Caco-2 (cell line): ENCODE measurements around the gene RGSL1. TPM values are rescaled to one million over a fixed set of nuclear protein-coding genes. Genes with fewer than 3 reads are reported as not detected.

ENCODE experiments used
- BruUV-seq: library from RNA; stranded (reverse); fragments of 400-500 nt; replicated peaks from 2 replicates; lab custom pipeline; 2021; lab: Mats Ljungman, UMichigan
- CTCF ChIA-PET: fragments of 300-600 bp; sonication (Branson Sonifier 250); formaldehyde crosslinking; loops from one replicate; lab custom pipeline; 2022; ENCODE audit warnings: antibody characterized with exemption; lab: Charles Lee
- POLR2A ChIA-PET: fragments of 300-600 bp; sonication (Branson Sonifier 250); formaldehyde crosslinking; loops from one replicate; lab custom pipeline; 2022; ENCODE audit warnings: antibody characterized with exemption; lab: Charles Lee
- DNase-seq, 2 experiments: peaks; one replicate each; pipeline versions ENCODE4 v3.0.0 to v3.0.0-alpha.2; 2020 to 2022
- H3K27me3 ChIP-seq: replicated peaks from 2 replicates; pipeline ENCODE4 v1.6.0; 2011; ENCODE audit warnings: low read length; ENCODE audit not compliant: control insufficient read depth, insufficient read depth
- H3K36me3 ChIP-seq: 2 replicates; pipeline ENCODE4 v1.5.1; 2011; ENCODE audit warnings: low read length; ENCODE audit not compliant: control insufficient read depth, insufficient read depth
- H3K4me1 ChIP-seq: fragments of 250-450 bp; sonication (Bioruptor Pico); 2 replicates; pipeline ENCODE4 v1.5.1; 2020; ENCODE audit warnings: mild to moderate bottlenecking
- H3K4me3 ChIP-seq: 2 replicates; pipeline ENCODE4 v1.5.1; 2011; ENCODE audit warnings: low read depth, mild to moderate bottlenecking, control low read depth, low read length
- H3K9me3 ChIP-seq: fragments of 250-450 bp; sonication (Bioruptor Pico); 2 replicates; pipeline ENCODE4 v1.5.1; 2020; ENCODE audit warnings: mild to moderate bottlenecking, moderate library complexity
- H3K27ac Mint-ChIP-seq: one replicate; pipeline ENCODE4 v1.8.0; 2022; ENCODE audit warnings: mixed read lengths; ENCODE audit not compliant: unreplicated experiment
- H3K27me3 Mint-ChIP-seq: one replicate; pipeline ENCODE4 v1.8.0; 2022; ENCODE audit warnings: mixed read lengths; ENCODE audit not compliant: insufficient read depth, unreplicated experiment
- H3K36me3 Mint-ChIP-seq: one replicate; pipeline ENCODE4 v1.8.0; 2022; ENCODE audit warnings: mild to moderate bottlenecking, mixed read lengths; ENCODE audit not compliant: insufficient read depth, unreplicated experiment
- H3K4me1 Mint-ChIP-seq: one replicate; pipeline ENCODE4 v1.8.0; 2022; ENCODE audit warnings: low read depth, mixed read lengths; ENCODE audit not compliant: unreplicated experiment
- H3K4me3 Mint-ChIP-seq: one replicate; pipeline ENCODE4 v1.8.0; 2022; ENCODE audit warnings: mild to moderate bottlenecking, moderate library complexity, mixed read lengths; ENCODE audit not compliant: unreplicated experiment
- H3K9me3 Mint-ChIP-seq: one replicate; pipeline ENCODE4 v1.8.0; 2022; ENCODE audit warnings: mixed read lengths; ENCODE audit not compliant: unreplicated experiment
- CTCF ChIP-seq, 2 experiments: fragments of 200-600 bp in 1 of 2; IDR thresholded peaks; 1 replicate in 1 of 2; 2 replicates in 1 of 2; pipeline versions ENCODE4 v1.5.1 to v1.8.0; 2011 to 2022; ENCODE audit warnings: antibody characterized with exemption in 1 of 2, control low read depth in 1 of 2, inconsistent platforms in 1 of 2, low read depth in 1 of 2, low read length in 1 of 2, mild to moderate bottlenecking in 1 of 2, moderate library complexity in 1 of 2; ENCODE audit not compliant: insufficient read depth in 1 of 2, severe bottlenecking in 1 of 2, unreplicated experiment in 1 of 2
- intact Hi-C: fragments of 100-400 bp; cut with micrococcal nuclease; formaldehyde crosslinking; loops from one replicate; pipeline ENCODE4 v1.10.0; 2022; ENCODE audit not compliant: unreplicated experiment
- total RNA-seq: library from RNA; stranded (reverse); gene quantifications from 2 replicates; pipeline ENCODE4 v1.2.3, GENCODE V29; 2022

RGSL1 gene
- total RNA-seq, 1 experiment from 2014 or later: not detected

- Histone ChIP-seq H3K27me3 (no peaks in the 10 kb centered on the region), H3K4me3 (no peak overlapping the region), H3K4me1 (no peaks in the 10 kb centered on the region), H3K36me3 (no peaks in the 10 kb centered on the region), H3K9me3 (peaks cover 10% of the 10 kb centered on the region; the same call in 1 of the 2 replicates)
- intact Hi-C loops: no loop called here
- BruUV-seq: no TSS peak
- Mint-ChIP-seq H3K36me3 (no peaks in the 10 kb centered on the region), H3K9me3 (no peaks in the 10 kb centered on the region), H3K27ac (no peak overlapping the region), H3K4me3 (no peak overlapping the region), H3K27me3 (peaks cover 7% of the 10 kb centered on the region), H3K4me1 (no peaks in the 10 kb centered on the region)
- POLR2A ChIA-PET: no interaction called here
- CTCF ChIA-PET: no interaction called here
- no peak for DNase-seq
- no peak for TF ChIP-seq CTCF (IDR thresholded peaks at IDR 0.05; ENCODE audit: insufficient read depth in 1 of 2, low read depth in 1 of 2, low read length in 1 of 2, severe bottlenecking in 1 of 2, unreplicated experiment in 1 of 2)
Observed at GRCh38 chr1:182567629-182568028, 117.7 kb downstream of the RGSL1 start.

- H3K4me1 ChIP-seq: no peaks in the 10 kb centered on the region
- H3K9me3 ChIP-seq: peaks cover 10% of the 10 kb centered on the region; the same call in 1 of the 2 replicates
- Mint-ChIP-seq H3K4me1 (no peaks in the 10 kb centered on the region), H3K4me3 (no peak overlapping the region), H3K27ac (no peak overlapping the region), H3K36me3 (no peaks in the 10 kb centered on the region), H3K27me3 (peaks cover 6% of the 10 kb centered on the region), H3K9me3 (no peaks in the 10 kb centered on the region)
- ChIA-PET POLR2A (no interaction called here), CTCF (no interaction called here)
- H3K4me3 ChIP-seq: no peak overlapping the region
- no peaks in the 10 kb centered on the region for H3K36me3 ChIP-seq
- H3K27me3 ChIP-seq: no peaks in the 10 kb centered on the region
- TF ChIP-seq CTCF (IDR thresholded peaks at IDR 0.05; ENCODE audit: insufficient read depth in 1 of 2, low read depth in 1 of 2, low read length in 1 of 2, severe bottlenecking in 1 of 2, unreplicated experiment in 1 of 2): no peak
- BruUV-seq: no TSS peak
- no peak for DNase-seq
- intact Hi-C loops: no loop called here
Observed at GRCh38 chr1:182568647-182569284, 118.8 kb downstream of the RGSL1 start.

- H3K4me3 Mint-ChIP-seq: no peak overlapping the region
- no peak for TF ChIP-seq CTCF (IDR thresholded peaks at IDR 0.05; ENCODE audit: insufficient read depth in 1 of 2, low read depth in 1 of 2, low read length in 1 of 2, severe bottlenecking in 1 of 2, unreplicated experiment in 1 of 2)
- no peaks in the 10 kb centered on the region for H3K36me3 ChIP-seq
- CTCF ChIA-PET: no interaction called here
- H3K27me3 Mint-ChIP-seq: peaks cover 4% of the 10 kb centered on the region
- peaks cover 3% of the 10 kb centered on the region for H3K4me1 ChIP-seq
- H3K9me3 ChIP-seq: peaks cover 10% of the 10 kb centered on the region; the same call in 1 of the 2 replicates
- no peak for DNase-seq
- H3K27ac Mint-ChIP-seq: no peak overlapping the region
- H3K36me3 Mint-ChIP-seq: no peaks in the 10 kb centered on the region
- no TSS peak for BruUV-seq
- H3K4me1 Mint-ChIP-seq: no peaks in the 10 kb centered on the region
- POLR2A ChIA-PET: no interaction called here
- H3K27me3 ChIP-seq: no peaks in the 10 kb centered on the region
- intact Hi-C loops: no loop called here
- no peak overlapping the region for H3K4me3 ChIP-seq
- H3K9me3 Mint-ChIP-seq: no peaks in the 10 kb centered on the region
Observed at GRCh38 chr1:182569939-182570610, 120.1 kb downstream of the RGSL1 start.
